Common myeloid progenitor, CD34-positive (primary cell): Measurements from ENCODE around the gene ACAP2. TPM values are rescaled to one million over a fixed set of nuclear protein-coding genes. Genes with fewer than 3 reads are reported as not detected.
"Not testable (repeated sequence)": the region's sequence is repeated elsewhere in the genome, so short reads cannot be mapped to it uniquely, and the experiment has no call there.

Source experiments
- CTCF ChIA-PET: fragments of 350-600 bp; sonication (Branson Sonifier 250); formaldehyde crosslinking; loops from one replicate; lab custom pipeline; 2021; ENCODE audit warnings: antibody characterized with exemption; lab: Charles Lee
- POLR2A ChIA-PET: fragments of 350-600 bp; sonication (Branson Sonifier 250); formaldehyde crosslinking; loops from one replicate; lab custom pipeline; 2021; ENCODE audit warnings: antibody characterized with exemption; lab: Charles Lee
- DNase-seq, 3 donors: peaks; one replicate each; pipeline versions ENCODE4 v3.0.0 to v3.0.0-alpha.2; 2013
- H3K27ac ChIP-seq, 2 experiments: 1 replicate in 1 of 2; 2 replicates in 1 of 2; pipeline ENCODE4 v1.7.0; 2013; ENCODE audit warnings: inconsistent platforms in 2 of 2, low read length in 2 of 2, mild to moderate bottlenecking in 2 of 2, low read depth in 1 of 2, moderate library complexity in 1 of 2; ENCODE audit not compliant: severe bottlenecking in 2 of 2, insufficient read depth in 1 of 2, poor library complexity in 1 of 2
- H3K27me3 ChIP-seq, 5 experiments: replicated peaks in 2 of 5; 1 replicate in 3 of 5; 2 replicates in 2 of 5; pipeline versions ENCODE4 v1.6.1 to v1.7.0; 2013; ENCODE audit warnings: low read length in 4 of 5, mild to moderate bottlenecking in 2 of 5, moderate library complexity in 2 of 5, inconsistent platforms in 1 of 5; ENCODE audit not compliant: insufficient read depth in 5 of 5, control insufficient read depth in 4 of 5
- H3K36me3 ChIP-seq, 4 experiments: 1 replicate in 2 of 4; 2 replicates in 2 of 4; pipeline versions ENCODE4 v1.6.1 to v1.7.0; 2013; ENCODE audit warnings: low read length in 3 of 4, control low read depth in 1 of 4, mild to moderate bottlenecking in 1 of 4; ENCODE audit not compliant: control insufficient read depth in 4 of 4, insufficient read depth in 4 of 4
- H3K4me1 ChIP-seq, 4 experiments: 1 replicate in 3 of 4; 2 replicates in 1 of 4; pipeline versions ENCODE4 v1.6.1 to v1.7.1; 2013; ENCODE audit warnings: low read length in 3 of 4, mild to moderate bottlenecking in 3 of 4, control low read depth in 1 of 4, inconsistent platforms in 1 of 4, moderate library complexity in 1 of 4; ENCODE audit not compliant: control insufficient read depth in 4 of 4, insufficient read depth in 4 of 4; ENCODE audit errors: control extremely low read depth in 1 of 4
- H3K4me3 ChIP-seq, 7 experiments: 1 replicate in 4 of 7; 2 replicates in 3 of 7; pipeline versions ENCODE4 v1.5.1 to v1.7.0; 2013; ENCODE audit warnings: mild to moderate bottlenecking in 7 of 7, low read length in 6 of 7, moderate library complexity in 6 of 7, inconsistent platforms in 2 of 7, low read depth in 2 of 7, control low read depth in 1 of 7; ENCODE audit not compliant: insufficient read depth in 4 of 7, control insufficient read depth in 1 of 7; ENCODE audit errors: extremely low read depth in 1 of 7
- H3K9me3 ChIP-seq, 5 experiments: 1 replicate in 4 of 5; 2 replicates in 1 of 5; pipeline versions ENCODE4 v1.6.1 to v1.7.1; 2013; ENCODE audit warnings: low read length in 4 of 5, mild to moderate bottlenecking in 2 of 5, inconsistent platforms in 1 of 5, low read depth in 1 of 5, moderate library complexity in 1 of 5; ENCODE audit not compliant: control insufficient read depth in 4 of 5, insufficient read depth in 2 of 5; ENCODE audit errors: control extremely low read depth in 1 of 5
- WGBS: methylation state at CpG from one replicate; pipeline ENCODE4 v1.1.5; 2013; ENCODE audit not compliant: insufficient coverage; 5-methylcytosine and 5-hydroxymethylcytosine counted together
- polyA plus RNA-seq: library from polyadenylated mRNA; unstranded; fragments of 120-200 nt; gene quantifications from one replicate; pipeline ENCODE4 v1.2.1, GENCODE V29; 2013

Gene ACAP2
- polyA plus RNA-seq = 49.2 TPM

GRCh38 chr3:195442573-195443390 lies at the start of gene ACAP2:
Gene ACAP2 (minus strand): TSS chr3:195443020. CDS start chr3:195442847, 173 bp downstream.
- Histone ChIP-seq H3K27me3 (no peaks in the 10 kb centered on the region), H3K36me3 (no peaks in the 10 kb centered on the region), H3K4me3 (peak within 1 kb of the TSS; percentile 77 to 95 (median 88)), H3K9me3 (no peaks in the 10 kb centered on the region), H3K4me1 (peaks cover 18 to 37% (median 27%) of the 10 kb centered on the region in 4 experiments), H3K27ac (peak within 1 kb of the TSS; percentile 83 to 87)
- WGBS = under 1% methylated on average over 101 of the region's 106 CpGs
- ChIA-PET POLR2A (interaction anchor here (0.6 to 1.4 kb wide), 3 partner anchors 45 to 103 kb away, joined by 3 to 4 read pairs (median 3); partner anchors contain the start of gene PPP1R2), CTCF (interaction anchor here (1.3 to 1.4 kb wide), 2 partner anchors 74 to 100 kb away, joined by 3 read pairs; partner anchors contain the start of gene PPP1R2)
- DNase-seq = peak; percentile 99 to 100 (median 99)

- H3K27me3 ChIP-seq = no peaks in the 10 kb centered on the region
- no peaks in the 10 kb centered on the region for H3K9me3 ChIP-seq
- ChIA-PET CTCF (interaction anchor here (0.6 kb wide), 1 partner anchor 145 kb away, joined by 3 read pairs; no protein-coding TSS in a partner anchor), POLR2A (no interaction called here)
- no peak overlapping the region for H3K27ac ChIP-seq
- no peak for DNase-seq
- H3K4me1 ChIP-seq = no peaks in the 10 kb centered on the region
- no peaks in the 10 kb centered on the region for H3K36me3 ChIP-seq
- 100% methylated on average over 1 of the region's 3 CpGs for WGBS
- no peak overlapping the region for H3K4me3 ChIP-seq
These were observed 32.8 kb upstream of the ACAP2 start for GRCh38 chr3:195475614-195476013.

- H3K27me3 ChIP-seq, H3K9me3 ChIP-seq, H3K27ac ChIP-seq, H3K4me1 ChIP-seq, H3K36me3 ChIP-seq, H3K4me3 ChIP-seq, DNase-seq, POLR2A ChIA-PET, CTCF ChIA-PET: not testable (repeated sequence)
- 83% methylated on average over 7 of the region's 8 CpGs for WGBS
These were observed 32.3 kb upstream of the ACAP2 start for GRCh38 chr3:195475116-195475515.

- WGBS = 100% methylated on average over 1 of the region's 4 CpGs
- Histone ChIP-seq H3K4me3 (no peak overlapping the region), H3K9me3 (peaks cover 0 to 3% (median 0%) of the 10 kb centered on the region in 5 experiments), H3K27me3 (no peaks in the 10 kb centered on the region), H3K27ac (no peak overlapping the region), H3K36me3 (no peaks in the 10 kb centered on the region), H3K4me1 (no peaks in the 10 kb centered on the region)
- ChIA-PET POLR2A (no interaction called here), CTCF (no interaction called here)
- DNase-seq = no peak
These were observed 26.0 kb upstream of the ACAP2 start for GRCh38 chr3:195468841-195469240.

- ChIA-PET CTCF (no interaction called here), POLR2A (no interaction called here)
- no peaks in the 10 kb centered on the region for H3K36me3 ChIP-seq
- WGBS = 58% methylated on average over 2 of the region's 4 CpGs
- H3K27me3 ChIP-seq = no peaks in the 10 kb centered on the region
- H3K4me3 ChIP-seq = no peak overlapping the region
- H3K4me1 ChIP-seq = no peaks in the 10 kb centered on the region
- H3K27ac ChIP-seq = no peak overlapping the region
- no peak for DNase-seq
- H3K9me3 ChIP-seq = peaks cover 0 to 3% (median 0%) of the 10 kb centered on the region in 5 experiments
These were observed 25.6 kb upstream of the ACAP2 start for GRCh38 chr3:195468391-195468776.

- H3K27me3 ChIP-seq = no peaks in the 10 kb centered on the region
- ChIA-PET POLR2A (no interaction called here), CTCF (no interaction called here)
- H3K4me1 ChIP-seq = no peaks in the 10 kb centered on the region
- WGBS = no CpG with 5 or more reads among the region's 5 CpGs
- no peak overlapping the region for H3K4me3 ChIP-seq
- H3K9me3 ChIP-seq = peaks cover 0 to 3% (median 0%) of the 10 kb centered on the region in 5 experiments
- no peak overlapping the region for H3K27ac ChIP-seq
- H3K36me3 ChIP-seq = no peaks in the 10 kb centered on the region
- DNase-seq = no peak
These were observed 25.0 kb upstream of the ACAP2 start for GRCh38 chr3:195467641-195468390.
